VCaP (cell line): ENCODE measurements around the gene RABEP2.
"Not testable (repeated sequence)": the region's sequence is repeated elsewhere in the genome, so short reads cannot be mapped to it uniquely, and the experiment has no call there.

Source experiments
- H3K27ac ChIP-seq: fragments of 450-650 bp; 2 replicates; pipeline ENCODE4 v1.5.1; 2017
- TF ChIP-seq, protein P1 (sequence below): fragments of 450-650 bp; conservative IDR thresholded peaks from 2 replicates; pipeline ENCODE4 v1.5.1; 2017; ENCODE audit warnings: mild to moderate bottlenecking, moderate library complexity

RABEP2 gene, protein sequence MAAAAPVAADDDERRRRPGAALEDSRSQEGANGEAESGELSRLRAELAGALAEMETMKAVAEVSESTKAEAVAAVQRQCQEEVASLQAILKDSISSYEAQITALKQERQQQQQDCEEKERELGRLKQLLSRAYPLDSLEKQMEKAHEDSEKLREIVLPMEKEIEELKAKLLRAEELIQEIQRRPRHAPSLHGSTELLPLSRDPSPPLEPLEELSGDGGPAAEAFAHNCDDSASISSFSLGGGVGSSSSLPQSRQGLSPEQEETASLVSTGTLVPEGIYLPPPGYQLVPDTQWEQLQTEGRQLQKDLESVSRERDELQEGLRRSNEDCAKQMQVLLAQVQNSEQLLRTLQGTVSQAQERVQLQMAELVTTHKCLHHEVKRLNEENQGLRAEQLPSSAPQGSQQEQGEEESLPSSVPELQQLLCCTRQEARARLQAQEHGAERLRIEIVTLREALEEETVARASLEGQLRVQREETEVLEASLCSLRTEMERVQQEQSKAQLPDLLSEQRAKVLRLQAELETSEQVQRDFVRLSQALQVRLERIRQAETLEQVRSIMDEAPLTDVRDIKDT

DNA sequence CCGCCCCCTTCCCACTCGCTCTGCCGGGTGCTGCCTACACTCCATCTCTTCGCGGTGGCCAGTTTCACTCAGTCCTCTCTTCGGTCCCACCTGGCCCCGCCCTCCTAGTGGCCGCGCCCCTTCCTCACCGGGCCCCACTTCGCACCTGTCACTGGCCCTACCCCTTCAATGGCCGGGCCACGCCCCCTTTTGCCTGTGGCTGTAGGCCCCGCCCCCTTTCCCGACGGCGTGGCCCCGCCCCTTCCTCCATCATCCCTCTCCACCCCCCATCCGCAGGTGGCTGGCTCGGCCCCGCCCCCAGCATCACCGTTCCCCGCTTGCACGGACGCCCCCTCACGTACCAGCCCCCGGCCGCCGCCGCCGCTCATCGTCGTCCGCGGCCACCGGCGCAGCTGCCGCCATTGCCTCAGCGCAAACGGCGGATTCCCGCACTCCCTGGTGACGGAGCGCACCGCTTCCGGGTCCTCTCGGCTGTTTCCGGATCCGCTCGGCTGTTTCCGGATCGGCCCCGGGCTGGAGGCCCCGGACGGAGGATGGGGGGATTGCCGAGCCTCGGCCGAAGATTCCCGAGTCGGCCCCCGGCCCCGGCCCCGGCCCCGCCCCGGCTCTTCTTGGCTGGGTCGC lies at the start of gene RABEP2:
Gene RABEP2 (minus strand): TSS at position 477 of the 624 bp plus-strand sequence. CDS start 75 bp downstream, at position 402.
- H3K27ac ChIP-seq: peak within 1 kb of the TSS; percentile 87
- TF ChIP-seq, protein P1, sequence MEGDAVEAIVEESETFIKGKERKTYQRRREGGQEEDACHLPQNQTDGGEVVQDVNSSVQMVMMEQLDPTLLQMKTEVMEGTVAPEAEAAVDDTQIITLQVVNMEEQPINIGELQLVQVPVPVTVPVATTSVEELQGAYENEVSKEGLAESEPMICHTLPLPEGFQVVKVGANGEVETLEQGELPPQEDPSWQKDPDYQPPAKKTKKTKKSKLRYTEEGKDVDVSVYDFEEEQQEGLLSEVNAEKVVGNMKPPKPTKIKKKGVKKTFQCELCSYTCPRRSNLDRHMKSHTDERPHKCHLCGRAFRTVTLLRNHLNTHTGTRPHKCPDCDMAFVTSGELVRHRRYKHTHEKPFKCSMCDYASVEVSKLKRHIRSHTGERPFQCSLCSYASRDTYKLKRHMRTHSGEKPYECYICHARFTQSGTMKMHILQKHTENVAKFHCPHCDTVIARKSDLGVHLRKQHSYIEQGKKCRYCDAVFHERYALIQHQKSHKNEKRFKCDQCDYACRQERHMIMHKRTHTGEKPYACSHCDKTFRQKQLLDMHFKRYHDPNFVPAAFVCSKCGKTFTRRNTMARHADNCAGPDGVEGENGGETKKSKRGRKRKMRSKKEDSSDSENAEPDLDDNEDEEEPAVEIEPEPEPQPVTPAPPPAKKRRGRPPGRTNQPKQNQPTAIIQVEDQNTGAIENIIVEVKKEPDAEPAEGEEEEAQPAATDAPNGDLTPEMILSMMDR: no peak

DNA sequence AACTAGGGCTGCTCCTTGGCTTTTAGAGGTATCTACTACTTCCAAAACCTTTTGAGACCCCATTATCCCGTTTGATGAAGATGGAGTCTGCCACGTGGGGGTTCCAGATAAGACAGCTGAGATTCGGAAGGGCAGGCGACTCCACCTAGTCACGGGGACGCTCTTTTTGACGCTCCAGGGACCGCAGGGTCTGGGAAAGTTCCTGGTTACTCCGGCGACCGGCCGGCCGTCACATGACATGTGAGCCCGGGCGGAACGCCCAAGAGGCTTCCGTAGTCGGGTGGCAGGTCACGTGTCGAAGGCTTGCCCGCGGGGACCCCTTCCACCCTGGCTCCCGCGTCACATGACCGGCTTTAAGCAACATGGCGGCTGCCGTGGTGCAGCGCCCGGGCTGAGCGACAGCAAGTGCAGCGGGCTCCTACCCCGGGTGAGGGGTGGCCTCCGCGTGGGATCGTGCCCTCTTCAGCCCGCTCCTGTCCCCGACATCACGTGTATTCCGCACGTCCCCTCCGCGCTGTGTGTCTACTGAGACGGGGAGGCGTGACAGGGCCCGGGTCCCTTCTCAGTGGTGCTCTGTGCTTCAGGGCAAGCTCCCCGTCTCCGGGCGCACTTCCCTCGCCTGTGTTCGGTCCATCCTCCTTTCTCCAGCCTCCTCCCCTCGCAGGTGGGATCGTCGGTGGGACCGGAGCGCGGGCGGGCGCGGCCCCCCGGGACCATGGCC lies 49.6 kb upstream of the RABEP2 start, which contains the start of gene SPNS1:
Gene SPNS1 (plus strand): TSS at position 342 of the 721 bp plus-strand sequence. CDS start 374 bp downstream, at position 716.
- TF ChIP-seq, protein P1: no peak
- H3K27ac ChIP-seq: peak within 1 kb of the TSS; percentile 72

DNA sequence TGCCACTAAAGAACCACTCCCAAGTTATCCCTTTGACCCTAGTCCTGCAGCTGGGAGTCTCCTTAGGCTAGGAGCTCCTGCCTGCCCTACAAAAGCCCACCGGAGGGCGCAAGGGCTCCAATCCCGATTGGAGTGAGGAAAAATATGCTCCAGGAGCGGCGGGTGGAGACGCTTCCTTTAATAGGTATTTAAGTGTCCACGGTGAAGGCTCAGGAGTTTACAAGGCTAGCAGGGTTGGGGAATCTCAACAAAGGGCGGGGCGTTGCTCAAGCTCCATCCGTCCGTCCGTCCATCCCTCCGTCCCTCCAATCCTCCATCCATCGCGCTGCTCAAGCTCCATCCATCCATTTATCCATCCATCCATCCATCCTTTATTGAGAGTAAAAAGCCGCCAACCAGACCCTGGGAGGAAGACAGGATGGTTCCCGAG lies 49.0 kb upstream of the RABEP2 start:
- H3K27ac ChIP-seq: peak overlapping the region; percentile 72

DNA sequence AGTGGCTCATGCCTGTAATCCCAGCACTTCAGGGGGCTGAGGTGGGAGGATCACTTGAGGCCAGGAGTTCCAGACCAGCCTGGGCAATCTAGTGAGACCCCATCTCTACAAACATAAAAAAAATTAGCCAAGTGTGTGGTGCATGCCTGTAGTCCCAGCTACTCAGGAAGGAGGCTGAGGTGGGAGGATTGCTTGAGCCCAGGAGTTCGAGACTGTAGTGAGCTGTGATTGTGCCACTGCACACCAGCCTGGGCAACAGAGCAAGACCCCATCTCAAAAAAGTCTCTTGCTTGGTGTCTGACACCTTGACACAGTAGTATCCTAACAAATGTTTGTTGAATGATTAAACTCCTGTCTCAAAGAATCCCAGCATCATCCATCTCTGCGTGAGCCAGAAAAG lies 44.7 kb upstream of the RABEP2 start:
- not testable (repeated sequence) for H3K27ac ChIP-seq

More for the DNA sequence above, 49.0 kb upstream of the RABEP2 start:
- TF ChIP-seq, protein P1: peak; percentile 64

DNA sequence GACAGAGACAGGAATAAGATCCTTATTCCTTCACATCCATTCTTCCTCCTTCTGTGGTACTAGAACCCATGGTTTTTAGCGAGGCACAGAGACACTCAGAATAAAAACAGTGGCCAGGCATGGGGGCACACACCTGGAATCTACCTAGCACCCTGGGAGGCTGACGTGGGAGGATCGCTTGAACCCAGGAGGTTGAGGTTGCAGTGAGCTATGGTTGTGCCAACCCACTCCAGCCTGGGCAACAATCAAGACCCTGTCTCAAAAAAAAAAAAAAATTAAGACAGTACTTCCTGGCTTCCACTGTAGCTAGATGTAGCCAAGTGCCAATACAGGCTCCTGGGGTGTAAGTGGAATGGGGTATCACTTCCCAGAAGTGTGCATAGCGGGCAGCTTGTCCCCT lies 42.1 kb upstream of the RABEP2 start:
- no peak overlapping the region for H3K27ac ChIP-seq
- TF ChIP-seq, protein P1: no peak

DNA sequence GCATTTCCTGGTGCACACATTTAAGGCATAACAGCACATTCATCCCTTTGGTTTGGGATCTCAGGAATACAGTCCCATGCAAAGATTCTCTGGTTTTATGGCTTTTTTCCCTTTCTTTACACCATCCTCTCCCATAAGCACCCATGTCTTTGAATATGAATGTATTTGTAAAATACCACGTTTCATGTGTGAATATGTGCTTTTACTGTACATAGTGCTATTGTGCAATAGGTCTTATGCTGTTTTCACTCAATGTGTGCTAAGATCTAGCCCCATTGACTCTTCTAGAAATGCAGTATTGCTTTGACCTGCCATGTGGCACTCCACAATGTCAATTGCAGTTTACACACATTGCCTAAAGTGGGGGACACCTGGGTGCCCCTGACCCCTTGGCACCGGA lies 39.5 kb upstream of the RABEP2 start:
- no peak overlapping the region for H3K27ac ChIP-seq
- TF ChIP-seq, protein P1: no peak

DNA sequence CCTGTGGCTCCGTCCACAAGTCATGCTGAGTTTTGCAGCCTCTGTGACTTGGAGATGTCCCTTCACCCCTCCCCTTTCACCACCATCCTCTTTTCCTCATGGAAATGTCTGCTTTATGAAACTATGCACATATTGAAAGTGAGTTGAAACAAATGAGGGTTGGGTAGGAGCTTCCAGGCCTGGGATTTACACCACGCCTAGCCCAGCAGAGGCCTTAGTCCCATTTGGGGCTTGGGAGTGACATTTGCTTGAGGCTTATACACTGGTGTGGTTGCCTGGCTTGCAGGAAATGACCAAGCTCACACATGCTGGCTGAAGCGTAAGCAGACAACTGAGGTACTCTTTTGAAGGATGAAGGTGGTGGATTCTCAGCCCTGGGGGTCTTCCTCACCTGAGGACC lies 39.0 kb upstream of the RABEP2 start:
- TF ChIP-seq, protein P1: no peak
- no peak overlapping the region for H3K27ac ChIP-seq
